ENCODE data around the gene CDA.

- TF ChIP-seq CTCF (IDR thresholded peaks at IDR 0.05) (no peak), POLR2A (IDR thresholded peaks at IDR 0.05) (no peak)
These were observed 45.2 kb downstream of the CDA start for GRCh38 chr1:20634065-20634593.

All from thyroid gland (tissue), 4 donors.